ENCODE results near the gene ARCN1. TPM values are rescaled to one million over a fixed set of nuclear protein-coding genes. Genes with fewer than 3 reads are reported as not detected.

ARCN1 gene
- total RNA-seq, 1 donor = 172 TPM

GRCh38 chr11:118607401-118608359 is 35.5 kb downstream of the ARCN1 start, which contains the start of gene PHLDB1:
Gene PHLDB1 (plus strand): TSS chr11:118607615. CDS start chr11:118613837, 6,222 bp downstream.
- Histone ChIP-seq H3K4me1 (ENCODE audit: insufficient read depth, low read length) (peaks cover 63% of the 10 kb centered on the region), H3K36me3 (ENCODE audit: insufficient read depth, low read length) (peaks cover 8% of the 10 kb centered on the region), H3K4me3 (ENCODE audit: insufficient read depth, low read length) (peak within 1 kb of the TSS; percentile 88), H3K79me2 (ENCODE audit: insufficient read depth, low read length) (peaks cover 38% of the 10 kb centered on the region), H3K27me3 (ENCODE audit: insufficient read depth, low read length) (no peaks in the 10 kb centered on the region), H2AFZ (ENCODE audit: low read length) (no peak within 1 kb of the TSS), H3K9me3 (ENCODE audit: low read depth, low read length) (no peaks in the 10 kb centered on the region), H3K4me2 (ENCODE audit: insufficient read depth, low read length) (peak within 1 kb of the TSS; percentile 86), H3K27ac (ENCODE audit: low read depth, low read length) (peak within 1 kb of the TSS; percentile 99), H4K20me1 (ENCODE audit: insufficient read depth, low read length) (no peaks in the 10 kb centered on the region)
- peak; percentile 91 for DNase-seq (ENCODE audit: insufficient read length, low spot score, missing footprints)
- peak; percentile 47 for TF ChIP-seq CTCF (IDR thresholded peaks at IDR 0.05; ENCODE audit: extremely low read depth, low read depth, low read length)

- peak overlapping the region; percentile 99 for H3K27ac ChIP-seq (ENCODE audit: low read depth, low read length)
- no peaks in the 10 kb centered on the region for H4K20me1 ChIP-seq (ENCODE audit: insufficient read depth, low read length)
- H3K4me3 ChIP-seq (ENCODE audit: insufficient read depth, low read length) = peak overlapping the region; percentile 88
- H3K4me2 ChIP-seq (ENCODE audit: insufficient read depth, low read length) = peak overlapping the region; percentile 86
- TF ChIP-seq CTCF (IDR thresholded peaks at IDR 0.05; ENCODE audit: extremely low read depth, low read depth, low read length) = no peak
- H3K79me2 ChIP-seq (ENCODE audit: insufficient read depth, low read length) = peaks cover 47% of the 10 kb centered on the region
- peaks cover 5% of the 10 kb centered on the region for H3K36me3 ChIP-seq (ENCODE audit: insufficient read depth, low read length)
- peaks cover 66% of the 10 kb centered on the region for H3K4me1 ChIP-seq (ENCODE audit: insufficient read depth, low read length)
- DNase-seq (ENCODE audit: insufficient read length, low spot score, missing footprints) = peak; percentile 97
- H2AFZ ChIP-seq (ENCODE audit: low read length) = peak overlapping the region; percentile 56
- no peaks in the 10 kb centered on the region for H3K9me3 ChIP-seq (ENCODE audit: low read depth, low read length)
- H3K27me3 ChIP-seq (ENCODE audit: insufficient read depth, low read length) = no peaks in the 10 kb centered on the region
Observed at GRCh38 chr11:118608360-118609227, 36.4 kb downstream of the ARCN1 start.

- Histone ChIP-seq H3K79me2 (ENCODE audit: insufficient read depth, low read length) (peaks cover 54% of the 10 kb centered on the region), H3K27me3 (ENCODE audit: insufficient read depth, low read length) (no peaks in the 10 kb centered on the region), H4K20me1 (ENCODE audit: insufficient read depth, low read length) (no peaks in the 10 kb centered on the region), H3K27ac (ENCODE audit: low read depth, low read length) (peak overlapping the region; percentile 99), H3K36me3 (ENCODE audit: insufficient read depth, low read length) (peaks cover 14% of the 10 kb centered on the region), H3K4me3 (ENCODE audit: insufficient read depth, low read length) (peak overlapping the region; percentile 88), H2AFZ (ENCODE audit: low read length) (peak overlapping the region; percentile 35), H3K4me2 (ENCODE audit: insufficient read depth, low read length) (peak overlapping the region; percentile 86), H3K4me1 (ENCODE audit: insufficient read depth, low read length) (peaks cover 59% of the 10 kb centered on the region), H3K9me3 (ENCODE audit: low read depth, low read length) (no peaks in the 10 kb centered on the region)
- TF ChIP-seq CTCF (IDR thresholded peaks at IDR 0.05; ENCODE audit: extremely low read depth, low read depth, low read length) = no peak
- no peak for DNase-seq (ENCODE audit: insufficient read length, low spot score, missing footprints)
Observed at GRCh38 chr11:118609380-118610224, 37.4 kb downstream of the ARCN1 start.
